Testis (tissue), 3 donors: ENCODE measurements around the gene TMEM232. TPM values are rescaled to one million over a fixed set of nuclear protein-coding genes. Genes with fewer than 3 reads are reported as not detected.
"Not testable (repeated sequence)": the region's sequence is repeated elsewhere in the genome, so short reads cannot be mapped to it uniquely, and the experiment has no call there.

Experiments
- DNase-seq: peaks from one replicate; pipeline ENCODE4 v3.0.0-alpha.2; 2019
- H3K27ac ChIP-seq, 2 donors: fragments of 200-600 bp; sonication (generic); one replicate each; pipeline ENCODE4 v1.5.1; 2019
- H3K27me3 ChIP-seq: fragments of 200-600 bp; sonication (generic); one replicate; pipeline ENCODE4 v1.5.1; 2019
- H3K36me3 ChIP-seq: fragments of 200-600 bp; sonication (generic); one replicate; pipeline ENCODE4 v1.5.1; 2017; ENCODE audit warnings: low read depth; ENCODE audit errors: missing control alignments
- H3K4me1 ChIP-seq: fragments of 200-600 bp; sonication (generic); one replicate; pipeline ENCODE4 v1.5.1; 2019
- H3K4me3 ChIP-seq, 2 donors: fragments of 200-600 bp; sonication (generic); one replicate each; pipeline ENCODE4 v1.5.1; 2017 to 2019
- H3K9me3 ChIP-seq: fragments of 200-600 bp; sonication (generic); one replicate; pipeline ENCODE4 v1.5.1; 2017
- POLR2A ChIP-seq: fragments of 450-650 bp; IDR thresholded peaks from one replicate; pipeline ENCODE4 v1.6.1; 2017; ENCODE audit warnings: antibody characterized with exemption, mild to moderate bottlenecking, moderate library complexity
- WGBS, 2 donors: methylation state at CpG; one replicate each; pipeline ENCODE4 v1.1.5; 2018; 5-methylcytosine and 5-hydroxymethylcytosine counted together
- intact Hi-C: fragments of 100-400 bp; cut with DNase I; formaldehyde crosslinking; loops from one replicate; pipeline ENCODE4 v1.15.1; 2023; ENCODE audit warnings: low total_unique reads
- polyA plus RNA-seq: library from polyadenylated mRNA; stranded (reverse); fragments of 350-450 nt; fragmentation: Illumina TruSeq; extraction: RNeasy Lipid Tissue Mini Kit (QIAGEN cat#74804); gene quantifications from one replicate; pipeline ENCODE4 v1.2.3, GENCODE V29; 2014; ENCODE audit warnings: low read depth, low replicate concordance; ENCODE audit not compliant: insufficient read depth
- total RNA-seq, 2 donors: library from RNA; depleted of rRNA; stranded (reverse); fragments of >200 nt; gene quantifications; one replicate each; pipeline ENCODE4 v1.2.3, GENCODE V29; 2016
- TF ChIP-seq, protein P1 (sequence below), 3 experiments: fragments of 450-650 bp in 2 of 3; fragments of 200-600 bp in 1 of 3; sonication (generic) in 1 of 3; IDR thresholded peaks; one replicate each; pipeline ENCODE4 v1.5.1; 2016 to 2019; ENCODE audit warnings: antibody characterized with exemption in 3 of 3, mild to moderate bottlenecking in 2 of 3, moderate library complexity in 1 of 3

The TMEM232 gene
- total and polyA plus RNA-seq, 3 donors from 2014 or later: 28.1 to 42.6 (median 32.0) TPM

DNA sequence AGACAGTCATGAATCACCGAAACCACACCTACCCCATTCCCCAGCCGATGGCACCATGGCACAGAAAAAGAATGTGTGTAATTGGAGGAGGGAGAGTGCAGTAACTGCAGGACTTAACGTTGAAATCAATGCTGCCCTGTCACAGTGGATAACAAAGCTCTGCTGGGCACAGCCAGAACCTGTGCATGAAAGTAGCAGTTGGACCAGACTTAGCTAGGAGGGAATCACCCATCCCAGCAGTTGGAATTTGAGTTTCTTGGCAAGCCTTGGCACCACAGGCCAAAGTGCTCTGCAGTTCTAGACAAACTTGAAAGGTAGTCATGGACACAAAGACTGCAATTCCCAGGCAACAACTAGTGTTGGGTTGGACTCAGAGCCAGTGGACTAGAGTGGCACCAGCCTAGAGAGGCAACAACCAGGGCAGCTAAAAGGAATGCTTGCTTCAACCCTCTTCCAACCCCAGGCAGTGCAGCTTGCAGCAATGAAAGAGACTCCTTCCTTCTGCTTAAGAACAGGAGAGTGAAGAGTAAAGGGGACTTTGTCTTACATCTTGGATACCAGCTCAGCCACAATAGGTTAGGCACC is 19.1 kb downstream of the TMEM232 start:
- DNase-seq: no peak
- Histone ChIP-seq H3K27ac (no peak overlapping the region), H3K36me3 (no peaks in the 10 kb centered on the region), H3K27me3 (no peaks in the 10 kb centered on the region), H3K9me3 (no peaks in the 10 kb centered on the region), H3K4me1 (no peaks in the 10 kb centered on the region), H3K4me3 (no peak overlapping the region)
- TF ChIP-seq POLR2A: no peak
- WGBS, 2 donors: 66 to 75% methylated on average over 3 of the region's 3 CpGs
- intact Hi-C loops: no loop called here

DNA sequence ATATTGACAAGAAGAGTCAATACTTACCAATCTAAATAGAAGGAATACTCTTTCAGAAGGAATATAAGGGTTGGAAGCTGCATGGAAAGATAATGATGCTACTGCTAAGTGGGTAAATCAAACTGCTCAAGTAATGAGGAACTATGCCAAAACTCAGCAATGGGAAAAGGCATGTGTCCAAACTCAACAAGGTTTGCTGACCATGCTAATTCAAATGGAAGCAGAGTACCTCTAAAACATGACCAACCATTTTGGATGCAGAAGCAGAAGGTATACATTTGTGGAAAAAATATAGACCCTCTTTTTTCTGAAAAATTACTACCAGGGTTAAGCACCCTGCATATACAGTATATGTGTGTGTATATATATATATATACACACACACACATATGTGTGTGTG is 21.1 kb downstream of the TMEM232 start:
- Histone ChIP-seq H3K27ac (no peak overlapping the region), H3K27me3 (no peaks in the 10 kb centered on the region), H3K9me3 (no peaks in the 10 kb centered on the region), H3K36me3 (no peaks in the 10 kb centered on the region), H3K4me1 (no peaks in the 10 kb centered on the region), H3K4me3 (no peak overlapping the region)
- no peak for DNase-seq
- no peak for TF ChIP-seq POLR2A
- TF ChIP-seq, protein P1, sequence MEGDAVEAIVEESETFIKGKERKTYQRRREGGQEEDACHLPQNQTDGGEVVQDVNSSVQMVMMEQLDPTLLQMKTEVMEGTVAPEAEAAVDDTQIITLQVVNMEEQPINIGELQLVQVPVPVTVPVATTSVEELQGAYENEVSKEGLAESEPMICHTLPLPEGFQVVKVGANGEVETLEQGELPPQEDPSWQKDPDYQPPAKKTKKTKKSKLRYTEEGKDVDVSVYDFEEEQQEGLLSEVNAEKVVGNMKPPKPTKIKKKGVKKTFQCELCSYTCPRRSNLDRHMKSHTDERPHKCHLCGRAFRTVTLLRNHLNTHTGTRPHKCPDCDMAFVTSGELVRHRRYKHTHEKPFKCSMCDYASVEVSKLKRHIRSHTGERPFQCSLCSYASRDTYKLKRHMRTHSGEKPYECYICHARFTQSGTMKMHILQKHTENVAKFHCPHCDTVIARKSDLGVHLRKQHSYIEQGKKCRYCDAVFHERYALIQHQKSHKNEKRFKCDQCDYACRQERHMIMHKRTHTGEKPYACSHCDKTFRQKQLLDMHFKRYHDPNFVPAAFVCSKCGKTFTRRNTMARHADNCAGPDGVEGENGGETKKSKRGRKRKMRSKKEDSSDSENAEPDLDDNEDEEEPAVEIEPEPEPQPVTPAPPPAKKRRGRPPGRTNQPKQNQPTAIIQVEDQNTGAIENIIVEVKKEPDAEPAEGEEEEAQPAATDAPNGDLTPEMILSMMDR (IDR thresholded peaks at IDR 0.05): no peak
- intact Hi-C loops: no loop called here

DNA sequence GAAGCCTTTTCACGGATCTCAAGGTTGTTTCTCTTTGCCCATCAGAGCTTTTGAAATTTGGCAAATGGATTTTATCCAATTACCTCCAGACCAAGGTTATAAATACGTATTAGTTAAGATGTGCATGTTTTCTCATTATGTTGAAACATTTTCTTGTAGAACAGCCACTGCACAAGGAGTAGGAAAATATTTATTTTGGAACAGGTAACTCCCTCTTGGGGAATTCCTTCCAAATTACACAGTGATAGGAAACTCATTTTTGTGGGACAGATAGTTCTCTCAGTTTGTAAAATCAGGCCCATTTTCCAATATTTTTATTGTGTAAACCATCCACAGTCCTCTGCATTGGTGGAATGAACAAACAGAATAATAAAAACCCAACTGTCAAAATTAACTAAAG is 23.0 kb downstream of the TMEM232 start:
- WGBS, 2 donors: 23 to 39% methylated on average over 2 of the region's 2 CpGs
- no peak overlapping the region for H3K4me3 ChIP-seq
- no peaks in the 10 kb centered on the region for H3K27me3 ChIP-seq
- H3K9me3 ChIP-seq: no peaks in the 10 kb centered on the region
- DNase-seq: no peak
- no peaks in the 10 kb centered on the region for H3K36me3 ChIP-seq
- H3K27ac ChIP-seq: no peak overlapping the region
- no peaks in the 10 kb centered on the region for H3K4me1 ChIP-seq
- intact Hi-C loops: no loop called here
- TF ChIP-seq POLR2A: no peak
- TF ChIP-seq, protein P1 (IDR thresholded peaks at IDR 0.05): no peak

DNA sequence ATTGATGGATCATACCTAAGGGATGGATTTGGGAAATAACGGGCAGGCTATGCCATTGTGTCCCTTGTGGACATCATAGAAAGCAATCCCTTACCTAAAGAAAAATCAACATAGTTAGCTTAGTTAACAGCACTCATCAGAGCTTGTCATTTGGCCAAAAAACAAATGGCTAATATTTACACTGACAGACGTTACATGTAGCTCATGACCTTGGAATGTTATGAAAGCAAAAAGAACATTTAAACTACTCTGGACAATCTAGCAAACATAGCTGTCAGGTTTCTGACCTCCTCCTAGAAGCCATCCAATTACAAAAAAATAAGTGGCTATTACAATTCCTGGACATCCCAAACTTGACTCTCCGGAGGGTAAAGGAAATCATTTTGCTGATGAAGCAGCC is 23.8 kb downstream of the TMEM232 start:
- WGBS, 2 donors: 42 to 47% methylated on average over 3 of the region's 3 CpGs
- intact Hi-C loops: no loop called here
- Histone ChIP-seq H3K9me3 (no peaks in the 10 kb centered on the region), H3K27ac (no peak overlapping the region), H3K27me3 (no peaks in the 10 kb centered on the region), H3K36me3 (no peaks in the 10 kb centered on the region), H3K4me1 (no peaks in the 10 kb centered on the region), H3K4me3 (no peak overlapping the region)
- DNase-seq: no peak
- no peak for TF ChIP-seq POLR2A
- TF ChIP-seq, protein P1 (IDR thresholded peaks at IDR 0.05): no peak

DNA sequence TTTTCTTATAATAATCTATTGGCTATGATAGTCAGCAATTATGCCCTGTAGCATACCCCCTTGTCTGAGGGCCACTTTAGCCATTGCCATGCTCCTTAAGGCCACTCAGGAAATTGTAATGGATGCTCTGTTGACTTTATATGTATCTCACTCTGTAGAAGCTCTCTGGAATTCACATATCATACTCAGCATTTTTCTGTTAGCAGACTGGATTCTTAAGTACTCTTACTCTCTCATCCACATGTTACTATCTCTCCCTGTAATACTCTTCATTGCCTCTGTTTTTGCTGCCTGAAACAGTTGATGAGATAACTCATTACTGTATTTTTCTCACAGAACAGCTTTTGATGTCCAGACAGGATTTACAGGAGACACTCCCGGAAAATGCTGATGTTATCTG is 24.2 kb downstream of the TMEM232 start:
- intact Hi-C loops: no loop called here
- WGBS, 2 donors: 37 to 42% methylated on average over 1 of the region's 1 CpG
- no peak for TF ChIP-seq POLR2A
- TF ChIP-seq, protein P1 (IDR thresholded peaks at IDR 0.05): no peak

DNA sequence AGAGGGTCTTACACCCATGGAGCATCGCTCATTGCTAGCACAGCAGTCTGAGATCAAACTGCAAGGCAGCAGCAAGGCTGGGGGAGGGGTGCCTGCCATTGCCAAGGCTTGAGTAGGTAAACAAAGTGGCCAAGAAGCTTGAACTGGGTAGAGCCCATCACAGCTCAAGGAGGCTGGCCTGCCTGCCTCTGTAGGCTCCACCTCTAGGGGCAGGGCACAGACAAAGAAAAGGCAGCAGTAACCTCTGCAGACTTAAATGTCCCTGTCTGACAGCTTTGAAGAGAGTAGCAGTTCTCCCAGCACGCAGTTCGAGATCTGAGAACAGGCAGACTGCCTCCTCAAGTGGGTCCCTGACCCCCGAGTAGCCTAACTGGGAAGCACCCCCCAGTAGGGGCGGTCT is 33.8 kb downstream of the TMEM232 start:
- intact Hi-C loops, DNase-seq, H3K4me1 ChIP-seq, H3K36me3 ChIP-seq, H3K4me3 ChIP-seq, H3K27me3 ChIP-seq, H3K27ac ChIP-seq, H3K9me3 ChIP-seq: not testable (repeated sequence)
- 68 to 89% methylated on average over 4 to 5 of the region's 5 CpGs for whole genome bisulfite sequencing, 2 donors

More for the DNA sequence above, 24.2 kb downstream of the TMEM232 start:
- H3K36me3 ChIP-seq: no peaks in the 10 kb centered on the region
- H3K27ac ChIP-seq: no peak overlapping the region
- H3K4me1 ChIP-seq: no peaks in the 10 kb centered on the region
- no peaks in the 10 kb centered on the region for H3K9me3 ChIP-seq
- no peak overlapping the region for H3K4me3 ChIP-seq
- DNase-seq: no peak
- no peaks in the 10 kb centered on the region for H3K27me3 ChIP-seq

DNA sequence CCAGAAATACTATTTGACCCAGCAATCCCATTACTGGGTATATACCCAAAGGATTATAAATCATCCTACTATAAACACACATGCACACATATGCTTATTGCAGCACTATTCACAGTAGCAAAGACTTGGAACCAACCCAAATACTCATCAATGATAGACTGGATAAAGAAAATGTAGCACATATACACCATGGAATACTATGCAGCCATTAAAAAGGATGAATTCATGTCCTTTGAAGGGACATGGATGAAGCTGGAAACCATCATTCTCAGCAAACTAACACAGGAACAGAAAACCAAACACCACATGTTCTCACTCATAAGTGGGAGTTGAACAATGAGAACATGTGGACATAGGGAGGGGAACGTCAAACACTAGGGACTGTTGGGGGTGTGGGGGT is 35.9 kb downstream of the TMEM232 start:
- H3K36me3 ChIP-seq, intact Hi-C loops, H3K9me3 ChIP-seq, H3K27me3 ChIP-seq, H3K4me3 ChIP-seq, H3K27ac ChIP-seq, H3K4me1 ChIP-seq, DNase-seq: not testable (repeated sequence)
- WGBS, 2 donors: 86 to 92% methylated on average over 1 of the region's 1 CpG
